GM21515 (cell line): Measurements from ENCODE around the gene MYO5A.
"Not testable (repeated sequence)": the region's sequence is repeated elsewhere in the genome, so short reads cannot be mapped to it uniquely, and the experiment has no call there.

ENCODE experiments used
- ATAC-seq: cut with Tn5 transposase; IDR thresholded peaks from one replicate; pipeline ENCODE4 v1.9.1; 2021; ENCODE audit not compliant: unreplicated experiment

The MYO5A gene

GRCh38 chr15:52528564-52529340, at the start of gene MYO5A:
Gene MYO5A, minus strand, starts transcription at chr15:52528880. Its CDS starts 74 bp downstream, at chr15:52528806.
- peak; percentile 80 for ATAC-seq

GRCh38 chr15:52576692-52577091, 48.0 kb upstream of the MYO5A start:
- no peak for ATAC-seq

- not testable (repeated sequence) for ATAC-seq
Measured at GRCh38 chr15:52575573-52575972, 46.9 kb upstream of the MYO5A start.

GRCh38 chr15:52575072-52575471, 46.4 kb upstream of the MYO5A start:
- ATAC-seq = no peak

GRCh38 chr15:52574623-52575022, 45.9 kb upstream of the MYO5A start:
- ATAC-seq = not testable (repeated sequence)

GRCh38 chr15:52568601-52569585, 40.2 kb upstream of the MYO5A start, which contains the start of gene ARPP19:
Gene ARPP19, minus strand, starts transcription at chr15:52569030. Its CDS starts 138 bp downstream, at chr15:52568892.
- peak; percentile 60 for ATAC-seq

GRCh38 chr15:52567871-52568600, 39.4 kb upstream of the MYO5A start:
- ATAC-seq = no peak

- ATAC-seq = no peak
Measured at GRCh38 chr15:52566889-52567288, 38.2 kb upstream of the MYO5A start.

- ATAC-seq = peak; percentile 51
Measured at GRCh38 chr15:52565417-52566358, 37.0 kb upstream of the MYO5A start.

GRCh38 chr15:52563501-52564060, 34.9 kb upstream of the MYO5A start:
- no peak for ATAC-seq

- no peak for ATAC-seq
Measured at GRCh38 chr15:52559575-52559974, 30.9 kb upstream of the MYO5A start.

- ATAC-seq = no peak
Measured at GRCh38 chr15:52559022-52559421, 30.3 kb upstream of the MYO5A start.

- peak; percentile 61 for ATAC-seq
Measured at GRCh38 chr15:52558196-52558595, 29.5 kb upstream of the MYO5A start.

GRCh38 chr15:52557274-52557641, 28.6 kb upstream of the MYO5A start:
- no peak for ATAC-seq

GRCh38 chr15:52556524-52557273, 28.0 kb upstream of the MYO5A start:
- ATAC-seq = no peak

- ATAC-seq = no peak
Measured at GRCh38 chr15:52552303-52552702, 23.6 kb upstream of the MYO5A start.

GRCh38 chr15:52551762-52552161, 23.1 kb upstream of the MYO5A start:
- ATAC-seq = no peak

- not testable (repeated sequence) for ATAC-seq
Measured at GRCh38 chr15:52551186-52551585, 22.5 kb upstream of the MYO5A start.
